Tibial artery (tissue), 4 donors: ENCODE measurements around the gene TEX44.
"Not testable (repeated sequence)": the region's sequence is repeated elsewhere in the genome, so short reads cannot be mapped to it uniquely, and the experiment has no call there.

Source experiments
- DNase-seq, 2 donors: peaks; one replicate each; pipeline ENCODE4 v3.0.0-alpha.2; 2019
- H3K27ac ChIP-seq, 2 donors: fragments of 200-600 bp; sonication (generic) in 1 of 2; 1 replicate in 1 of 2; 2 replicates in 1 of 2; pipeline ENCODE4 v1.5.1; 2018 to 2019; ENCODE audit warnings: mild to moderate bottlenecking in 1 of 2
- H3K27me3 ChIP-seq, 2 donors: fragments of 200-600 bp; sonication (generic) in 1 of 2; one replicate each; pipeline versions ENCODE4 v1.5.1 to v1.6.0; 2016 to 2019
- H3K36me3 ChIP-seq, 3 donors: fragments of 200-600 bp; sonication (generic) in 2 of 3; one replicate each; pipeline ENCODE4 v1.5.1; 2016 to 2019; ENCODE audit warnings: mild to moderate bottlenecking in 2 of 3
- H3K4me1 ChIP-seq, 4 donors: fragments of 200-600 bp; sonication (generic) in 2 of 4; 1 replicate in 3 of 4; 2 replicates in 1 of 4; pipeline ENCODE4 v1.5.1; 2016 to 2019
- H3K4me3 ChIP-seq, 2 donors: fragments of 200-600 bp; sonication (generic) in 1 of 2; 1 replicate in 1 of 2; 2 replicates in 1 of 2; pipeline ENCODE4 v1.5.1; 2018 to 2019; ENCODE audit warnings: mild to moderate bottlenecking in 2 of 2
- H3K9me3 ChIP-seq, 3 donors: fragments of 200-600 bp; sonication (generic) in 1 of 3; one replicate each; pipeline ENCODE4 v1.5.1; 2016 to 2019
- intact Hi-C: fragments of 100-400 bp; cut with DNase I; formaldehyde crosslinking; loops from one replicate; pipeline ENCODE4 v1.15.0; 2023; ENCODE audit warnings: low total_unique reads
- TF ChIP-seq, protein P1 (sequence below), 2 experiments: fragments of 200-600 bp in 1 of 2; fragments of 450-650 bp in 1 of 2; IDR thresholded peaks; one replicate each; pipeline ENCODE4 v1.5.1; 2017 to 2019; ENCODE audit warnings: antibody characterized with exemption in 2 of 2, mild to moderate bottlenecking in 1 of 2, moderate library complexity in 1 of 2

The TEX44 gene

DNA sequence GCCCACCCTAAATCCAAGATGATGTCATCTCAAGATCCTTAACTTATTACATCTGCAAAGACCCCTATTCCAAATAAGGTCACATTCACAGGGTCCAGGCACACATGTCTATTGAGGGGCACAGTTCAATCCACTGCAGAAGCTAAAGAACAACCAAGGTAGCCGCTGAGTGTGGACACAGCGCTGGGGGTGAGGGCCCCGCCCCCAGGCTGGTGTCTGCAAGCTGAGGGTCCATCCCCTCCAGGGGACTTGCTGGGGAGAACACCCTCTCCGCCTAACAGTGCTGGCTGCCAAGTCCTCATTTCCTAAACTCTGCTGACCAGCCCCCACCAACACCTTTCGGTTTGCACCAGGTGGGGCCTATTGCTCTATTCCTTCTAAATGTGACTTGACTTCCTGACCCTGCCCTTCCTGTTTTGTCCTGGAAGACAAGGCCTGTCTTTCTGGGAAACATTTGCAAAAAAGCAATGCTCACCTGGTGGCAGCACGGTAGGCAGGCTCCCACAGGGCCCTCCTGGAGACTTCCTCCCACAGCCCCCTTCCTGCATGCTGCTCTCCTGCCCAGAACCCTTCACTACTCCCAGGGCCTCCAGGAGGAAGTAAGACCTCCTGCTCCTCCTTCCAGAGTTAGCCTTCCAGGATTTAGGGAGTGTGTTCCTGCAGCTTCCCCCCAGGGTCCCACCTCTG is 24.4 kb upstream of the TEX44 start:
- no peaks in the 10 kb centered on the region for H3K4me1 ChIP-seq
- no peak overlapping the region for H3K27ac ChIP-seq
- H3K36me3 ChIP-seq, result no peaks in the 10 kb centered on the region
- no peak for DNase-seq
- intact Hi-C loops, result no loop called here
- no peaks in the 10 kb centered on the region for H3K9me3 ChIP-seq
- TF ChIP-seq, protein P1, sequence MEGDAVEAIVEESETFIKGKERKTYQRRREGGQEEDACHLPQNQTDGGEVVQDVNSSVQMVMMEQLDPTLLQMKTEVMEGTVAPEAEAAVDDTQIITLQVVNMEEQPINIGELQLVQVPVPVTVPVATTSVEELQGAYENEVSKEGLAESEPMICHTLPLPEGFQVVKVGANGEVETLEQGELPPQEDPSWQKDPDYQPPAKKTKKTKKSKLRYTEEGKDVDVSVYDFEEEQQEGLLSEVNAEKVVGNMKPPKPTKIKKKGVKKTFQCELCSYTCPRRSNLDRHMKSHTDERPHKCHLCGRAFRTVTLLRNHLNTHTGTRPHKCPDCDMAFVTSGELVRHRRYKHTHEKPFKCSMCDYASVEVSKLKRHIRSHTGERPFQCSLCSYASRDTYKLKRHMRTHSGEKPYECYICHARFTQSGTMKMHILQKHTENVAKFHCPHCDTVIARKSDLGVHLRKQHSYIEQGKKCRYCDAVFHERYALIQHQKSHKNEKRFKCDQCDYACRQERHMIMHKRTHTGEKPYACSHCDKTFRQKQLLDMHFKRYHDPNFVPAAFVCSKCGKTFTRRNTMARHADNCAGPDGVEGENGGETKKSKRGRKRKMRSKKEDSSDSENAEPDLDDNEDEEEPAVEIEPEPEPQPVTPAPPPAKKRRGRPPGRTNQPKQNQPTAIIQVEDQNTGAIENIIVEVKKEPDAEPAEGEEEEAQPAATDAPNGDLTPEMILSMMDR (IDR thresholded peaks at IDR 0.05), result no peak
- no peaks in the 10 kb centered on the region for H3K27me3 ChIP-seq
- no peak overlapping the region for H3K4me3 ChIP-seq

DNA sequence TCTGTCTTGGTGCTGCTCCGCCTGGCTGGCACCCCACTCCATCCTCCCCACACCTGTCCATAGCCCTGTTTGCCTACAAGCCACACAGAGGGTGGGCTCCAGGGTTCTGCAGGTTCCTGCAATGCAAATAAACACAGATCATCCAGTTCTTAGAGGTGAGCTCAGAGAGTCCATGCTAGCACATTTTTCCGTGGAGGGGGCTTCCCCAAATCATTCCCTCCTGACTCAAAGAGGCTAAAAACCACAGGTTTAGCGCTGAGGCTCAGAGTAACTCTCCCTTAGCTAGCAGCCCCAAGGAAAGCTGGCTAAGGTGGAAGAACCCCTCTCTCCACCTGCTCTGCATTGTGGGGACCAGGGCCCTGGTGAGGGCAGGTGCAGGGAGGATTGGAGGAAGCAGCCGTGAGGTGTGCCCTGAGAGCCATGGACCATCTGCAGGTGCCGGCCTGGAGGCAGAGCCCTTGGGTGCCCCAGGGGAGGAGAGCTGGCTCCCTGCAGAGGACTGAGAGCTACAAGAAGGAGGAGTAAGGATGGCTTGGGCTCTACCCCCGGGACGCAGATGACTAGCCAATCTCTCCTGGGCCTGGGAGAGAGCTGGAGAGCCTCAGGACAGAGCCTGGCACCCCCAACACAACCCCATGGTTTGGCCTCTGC is 23.8 kb upstream of the TEX44 start:
- TF ChIP-seq, protein P1 (IDR thresholded peaks at IDR 0.05), result no peak
- H3K4me1 ChIP-seq, result no peaks in the 10 kb centered on the region
- H3K9me3 ChIP-seq, result no peaks in the 10 kb centered on the region
- H3K36me3 ChIP-seq, result no peaks in the 10 kb centered on the region
- intact Hi-C loops, result no loop called here
- DNase-seq, result no peak
- H3K4me3 ChIP-seq, result no peak overlapping the region
- no peak overlapping the region for H3K27ac ChIP-seq
- no peaks in the 10 kb centered on the region for H3K27me3 ChIP-seq

DNA sequence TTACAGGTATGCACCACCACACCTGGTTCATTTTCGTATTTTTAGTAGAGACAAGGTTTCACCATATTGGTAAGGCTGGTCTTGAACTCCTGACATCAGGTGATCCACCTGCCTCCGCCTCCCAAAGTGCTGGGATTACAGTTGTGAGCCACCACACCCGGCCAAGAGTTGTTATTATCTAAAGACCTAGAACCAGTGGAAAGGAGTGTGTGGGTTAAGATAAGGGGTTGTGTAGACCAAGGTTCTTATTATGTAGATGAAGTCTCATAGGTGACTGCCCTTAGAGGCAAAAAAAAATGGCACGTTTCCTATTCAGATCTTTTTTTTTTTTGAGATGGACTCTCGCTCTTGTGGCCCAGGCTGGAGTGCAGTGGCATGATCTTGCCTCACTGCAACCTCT is 21.7 kb upstream of the TEX44 start:
- H3K4me3 ChIP-seq, H3K4me1 ChIP-seq, H3K9me3 ChIP-seq, H3K27me3 ChIP-seq, H3K36me3 ChIP-seq, DNase-seq, H3K27ac ChIP-seq, intact Hi-C loops: not testable (repeated sequence)

DNA sequence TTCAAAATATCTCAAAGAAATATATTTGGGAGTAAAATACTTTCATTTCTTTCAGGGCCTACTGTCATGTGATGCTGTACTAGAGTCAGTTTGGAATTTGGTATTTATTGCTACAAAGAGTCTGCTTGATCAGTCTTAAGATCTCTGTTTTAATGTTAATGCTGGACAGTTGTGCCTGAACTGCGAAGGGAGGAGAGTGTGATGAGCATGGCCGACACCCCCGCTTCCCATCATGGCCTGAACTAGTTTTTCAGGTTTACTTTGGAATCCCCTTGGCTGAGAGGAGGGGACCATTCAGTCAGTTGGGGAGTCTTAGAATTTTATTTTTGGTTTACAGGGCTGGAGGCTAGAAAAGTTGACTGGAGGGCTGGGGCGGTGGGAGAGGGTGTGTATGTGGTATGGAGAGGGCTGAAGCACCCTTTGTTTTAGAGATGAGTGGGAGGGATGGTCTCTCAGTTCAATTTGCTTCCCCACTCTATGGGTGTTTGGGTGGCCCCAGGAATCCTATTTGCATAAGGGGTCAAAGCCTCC is 20.9 kb upstream of the TEX44 start:
- no peak for DNase-seq
- H3K27ac ChIP-seq, result no peak overlapping the region
- intact Hi-C loops, result no loop called here
- H3K9me3 ChIP-seq, result no peaks in the 10 kb centered on the region
- no peaks in the 10 kb centered on the region for H3K4me1 ChIP-seq
- no peak overlapping the region for H3K4me3 ChIP-seq
- no peaks in the 10 kb centered on the region for H3K36me3 ChIP-seq
- no peaks in the 10 kb centered on the region for H3K27me3 ChIP-seq
- TF ChIP-seq, protein P1 (IDR thresholded peaks at IDR 0.05), result no peak

DNA sequence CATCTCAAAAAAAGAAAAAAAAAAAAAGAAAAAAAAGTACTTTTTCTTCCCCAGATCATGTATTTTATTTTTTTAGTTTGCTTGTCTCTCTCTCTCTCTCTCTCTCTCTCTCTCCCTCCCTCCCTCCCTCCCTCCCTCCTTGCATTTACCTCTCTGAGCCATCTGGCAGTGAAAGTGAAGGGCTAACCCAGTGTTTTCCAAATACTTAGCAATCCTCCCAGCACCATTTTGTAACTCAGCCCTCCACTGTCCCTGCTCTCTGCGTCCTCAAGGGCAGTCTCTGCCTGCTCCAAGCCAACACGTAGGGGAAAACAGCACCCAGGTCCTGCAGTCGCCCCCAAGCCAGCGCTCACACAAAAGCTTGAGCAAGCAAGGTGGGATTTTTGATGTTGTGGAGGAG is 19.6 kb upstream of the TEX44 start:
- Histone ChIP-seq H3K27ac (no peak overlapping the region), H3K4me1 (no peaks in the 10 kb centered on the region), H3K4me3 (no peak overlapping the region), H3K36me3 (no peaks in the 10 kb centered on the region), H3K27me3 (no peaks in the 10 kb centered on the region), H3K9me3 (no peaks in the 10 kb centered on the region)
- intact Hi-C loops, result no loop called here
- DNase-seq, result no peak
- TF ChIP-seq, protein P1 (IDR thresholded peaks at IDR 0.05), result no peak

DNA sequence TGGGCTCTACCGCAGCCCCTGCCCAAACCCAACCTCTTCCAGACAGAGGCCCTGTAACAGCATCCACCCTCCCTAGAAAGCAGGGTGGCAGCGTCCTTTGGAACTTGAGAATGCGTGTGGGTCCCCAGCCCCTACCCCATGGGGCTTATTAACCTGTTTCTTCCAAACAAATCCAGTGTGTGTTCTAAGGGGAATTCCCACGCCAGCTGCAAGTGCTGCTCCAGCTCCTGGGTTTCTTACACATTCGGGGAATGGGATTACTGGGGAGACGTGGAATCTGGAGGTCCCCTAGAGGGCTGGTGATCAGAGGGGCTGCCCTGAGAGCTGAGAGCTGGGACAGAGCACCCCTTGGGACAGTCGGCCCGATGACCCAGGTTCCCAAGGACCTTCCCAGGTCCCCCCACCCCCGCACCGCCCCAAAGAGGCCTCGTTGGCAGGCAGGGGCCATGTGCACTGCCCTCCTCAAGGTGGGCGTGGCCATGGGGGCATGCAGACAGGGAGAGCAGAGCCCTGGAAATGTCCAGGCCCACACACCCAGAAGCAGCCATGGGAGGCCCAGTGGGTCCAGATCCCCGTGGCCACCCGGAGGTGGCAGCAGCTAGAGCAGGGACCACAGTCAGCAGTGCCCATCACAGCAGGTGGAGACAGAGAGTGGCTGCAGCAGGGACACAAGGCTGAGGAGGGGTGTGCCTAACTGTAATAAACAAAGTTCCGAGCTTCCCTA is 18.8 kb upstream of the TEX44 start:
- DNase-seq, result no peak
- H3K4me1 ChIP-seq, result no peaks in the 10 kb centered on the region
- H3K4me3 ChIP-seq, result no peak overlapping the region
- TF ChIP-seq, protein P1 (IDR thresholded peaks at IDR 0.05), result no peak
- H3K36me3 ChIP-seq, result no peaks in the 10 kb centered on the region
- no peak overlapping the region for H3K27ac ChIP-seq
- intact Hi-C loops, result no loop called here
- no peaks in the 10 kb centered on the region for H3K27me3 ChIP-seq
- no peaks in the 10 kb centered on the region for H3K9me3 ChIP-seq
